WTC11 (cell line): Measurements from ENCODE around the gene IL12RB2. TPM values are rescaled to one million over a fixed set of nuclear protein-coding genes. Genes with fewer than 3 reads are reported as not detected.

Experiments used
- ATAC-seq: fragments of 200-7000 bp; cut with Tn5 transposase; 2 replicates; pipeline ENCODE4 v1.10.0; 2021; ENCODE audit warnings: mild to moderate bottlenecking, moderate library complexity
- CTCF ChIA-PET: fragments of 300-600 bp; sonication (Branson Sonifier 250); formaldehyde crosslinking; loops from one replicate; lab custom pipeline; 2021; ENCODE audit warnings: antibody characterized with exemption; lab: Charles Lee
- POLR2A ChIA-PET: fragments of 350-600 bp; sonication (Branson Sonifier 250); formaldehyde crosslinking; loops from one replicate; lab custom pipeline; 2021; ENCODE audit warnings: antibody characterized with exemption; lab: Charles Lee
- DNase-seq: peaks from one replicate; pipeline ENCODE4 v3.0.0; 2021; ENCODE audit warnings: low spot score
- H3K27ac Mint-ChIP-seq: 2 replicates; pipeline ENCODE4 v1.8.0; 2021; ENCODE audit warnings: mixed read lengths
- H3K27me3 Mint-ChIP-seq: 2 replicates; pipeline ENCODE4 v1.8.0; 2021; ENCODE audit warnings: low read depth, mild to moderate bottlenecking, moderate library complexity, mixed read lengths
- H3K36me3 Mint-ChIP-seq: 2 replicates; pipeline ENCODE4 v1.8.0; 2021; ENCODE audit warnings: mixed read lengths
- H3K4me1 Mint-ChIP-seq: 2 replicates; pipeline ENCODE4 v1.8.0; 2022; ENCODE audit warnings: mixed read lengths
- H3K4me3 Mint-ChIP-seq: 2 replicates; pipeline ENCODE4 v1.8.0; 2021; ENCODE audit warnings: mild to moderate bottlenecking, moderate library complexity, mixed read lengths
- H3K9me3 Mint-ChIP-seq: 2 replicates; pipeline ENCODE4 v1.8.0; 2021; ENCODE audit warnings: mixed read lengths
- EMX1 ChIP-seq: fragments of 250-450 bp; sonication (Bioruptor Pico); IDR thresholded peaks from 2 replicates; pipeline ENCODE4 v1.8.0; 2021; ENCODE audit warnings: mild to moderate bottlenecking
- ESRRA ChIP-seq: sonication (generic); formaldehyde crosslinking; IDR thresholded peaks from 2 replicates; pipeline ENCODE4 v1.8.1; 2022; ENCODE audit warnings: mild to moderate bottlenecking, missing genetic modification reagents, borderline replicate concordance
- ETV6 ChIP-seq: sonication (generic); formaldehyde crosslinking; IDR thresholded peaks from 2 replicates; pipeline ENCODE4 v1.8.1; 2022; ENCODE audit warnings: mild to moderate bottlenecking, missing genetic modification reagents
- FOXJ3 ChIP-seq: sonication (generic); formaldehyde crosslinking; IDR thresholded peaks from 2 replicates; pipeline ENCODE4 v1.9.0; 2021; ENCODE audit warnings: missing genetic modification reagents, mild to moderate bottlenecking, borderline replicate concordance
- FOXK1 ChIP-seq: sonication (generic); formaldehyde crosslinking; IDR thresholded peaks from 2 replicates; pipeline ENCODE4 v1.8.0; 2022; ENCODE audit warnings: mild to moderate bottlenecking, moderate library complexity, missing genetic modification reagents
- GABPB1 ChIP-seq: sonication (generic); formaldehyde crosslinking; IDR thresholded peaks from 2 replicates; pipeline ENCODE4 v1.8.1; 2023; ENCODE audit warnings: mild to moderate bottlenecking, missing genetic modification reagents
- HMGA2 ChIP-seq: fragments of 250-450 bp; sonication (Bioruptor Pico); IDR thresholded peaks from 2 replicates; pipeline ENCODE4 v1.4.0; 2021; ENCODE audit warnings: mild to moderate bottlenecking, moderate library complexity
- IRF2 ChIP-seq: sonication (generic); formaldehyde crosslinking; IDR thresholded peaks from 2 replicates; pipeline ENCODE4 v1.8.0; 2022; ENCODE audit warnings: low read depth, missing genetic modification reagents, borderline replicate concordance
- NFATC4 ChIP-seq: fragments of 250-450 bp; sonication (Bioruptor Pico); IDR thresholded peaks from 2 replicates; pipeline ENCODE4 v1.9.0; 2021; ENCODE audit warnings: mild to moderate bottlenecking
- NFE2L1 ChIP-seq: sonication (generic); formaldehyde crosslinking; IDR thresholded peaks from 2 replicates; pipeline ENCODE4 v1.8.1; 2023; ENCODE audit warnings: missing genetic modification reagents
- NR1H2 ChIP-seq: sonication (generic); formaldehyde crosslinking; IDR thresholded peaks from 2 replicates; pipeline ENCODE4 v1.9.0; 2021; ENCODE audit warnings: mild to moderate bottlenecking, moderate library complexity, missing genetic modification reagents
- NR2C2 ChIP-seq: sonication (generic); formaldehyde crosslinking; IDR thresholded peaks from 2 replicates; pipeline ENCODE4 v1.8.0; 2022; ENCODE audit warnings: mild to moderate bottlenecking, missing genetic modification reagents
- NR3C1 ChIP-seq: sonication (generic); formaldehyde crosslinking; conservative IDR thresholded peaks from 2 replicates; pipeline ENCODE4 v1.8.1; 2023; ENCODE audit warnings: low read depth, mild to moderate bottlenecking, missing genetic modification reagents
- OVOL2 ChIP-seq: fragments of 250-450 bp; sonication (Bioruptor Pico); IDR thresholded peaks from 2 replicates; pipeline ENCODE4 v1.9.0; 2021; ENCODE audit warnings: mild to moderate bottlenecking, borderline replicate concordance
- SOX15 ChIP-seq: fragments of 250-450 bp; sonication (Bioruptor Pico); IDR thresholded peaks from 2 replicates; pipeline ENCODE4 v1.9.0; 2021; ENCODE audit warnings: mild to moderate bottlenecking
- SP1 ChIP-seq: sonication (generic); formaldehyde crosslinking; conservative IDR thresholded peaks from 2 replicates; pipeline ENCODE4 v1.8.1; 2022; ENCODE audit warnings: missing genetic modification reagents
- TCF7 ChIP-seq: sonication (generic); formaldehyde crosslinking; IDR thresholded peaks from 2 replicates; pipeline ENCODE4 v1.8.0; 2022; ENCODE audit warnings: mild to moderate bottlenecking, low read depth, missing genetic modification reagents, moderate library complexity
- TEAD1 ChIP-seq: sonication (generic); formaldehyde crosslinking; IDR thresholded peaks from 2 replicates; pipeline ENCODE4 v1.8.0; 2022; ENCODE audit warnings: mild to moderate bottlenecking, missing genetic modification reagents
- ZBTB21 ChIP-seq: sonication (generic); formaldehyde crosslinking; IDR thresholded peaks from 2 replicates; pipeline ENCODE4 v1.8.1; 2023; ENCODE audit warnings: mild to moderate bottlenecking, missing genetic modification reagents, borderline replicate concordance
- ZNF138 ChIP-seq: sonication (generic); formaldehyde crosslinking; conservative IDR thresholded peaks from 2 replicates; pipeline ENCODE4 v1.8.1; 2022; ENCODE audit warnings: mild to moderate bottlenecking, moderate library complexity, missing genetic modification reagents
- ZNF263 ChIP-seq: sonication (generic); formaldehyde crosslinking; IDR thresholded peaks from 2 replicates; pipeline ENCODE4 v1.8.1; 2022; ENCODE audit warnings: low read depth, mild to moderate bottlenecking, moderate library complexity, missing genetic modification reagents
- ZNF317 ChIP-seq: sonication (generic); formaldehyde crosslinking; IDR thresholded peaks from 2 replicates; pipeline ENCODE4 v1.8.1; 2023; ENCODE audit warnings: low read depth, mild to moderate bottlenecking, moderate library complexity, missing genetic modification reagents, borderline replicate concordance
- ZNF423 ChIP-seq: fragments of 250-450 bp; sonication (Bioruptor Pico); IDR thresholded peaks from 2 replicates; pipeline ENCODE4 v2.1.2; 2022; ENCODE audit warnings: mild to moderate bottlenecking, moderate library complexity
- total RNA-seq: library from RNA; stranded (reverse); gene quantifications from 3 replicates; pipeline ENCODE4 v1.2.3, GENCODE V29; 2021
- TF ChIP-seq, protein P1 (sequence below): sonication (generic); formaldehyde crosslinking; IDR thresholded peaks from 2 replicates; pipeline ENCODE4 v1.8.1; 2022; ENCODE audit warnings: mild to moderate bottlenecking, missing genetic modification reagents, moderate library complexity, borderline replicate concordance
- TF ChIP-seq, protein P2 (sequence below): sonication (generic); formaldehyde crosslinking; IDR thresholded peaks from 2 replicates; pipeline ENCODE4 v1.8.0; 2022; ENCODE audit warnings: missing genetic modification reagents
- TF ChIP-seq, protein P3 (sequence below): sonication (generic); formaldehyde crosslinking; IDR thresholded peaks from 2 replicates; pipeline ENCODE4 v1.8.0; 2022; ENCODE audit warnings: mild to moderate bottlenecking, missing genetic modification reagents
- TF ChIP-seq, protein P4 (sequence below): sonication (generic); formaldehyde crosslinking; IDR thresholded peaks from 2 replicates; pipeline ENCODE4 v1.8.0; 2023; ENCODE audit warnings: missing genetic modification reagents
- TF ChIP-seq, protein P5 (sequence below): sonication (generic); formaldehyde crosslinking; IDR thresholded peaks from 2 replicates; pipeline ENCODE4 v1.8.1; 2023; ENCODE audit warnings: mild to moderate bottlenecking, moderate library complexity, missing genetic modification reagents
- TF ChIP-seq, protein P6 (sequence below): sonication (generic); formaldehyde crosslinking; conservative IDR thresholded peaks from 2 replicates; pipeline ENCODE4 v1.8.1; 2022; ENCODE audit warnings: mild to moderate bottlenecking, missing genetic modification reagents
- TF ChIP-seq, protein P7 (sequence below): sonication (generic); formaldehyde crosslinking; IDR thresholded peaks from 2 replicates; pipeline ENCODE4 v1.8.1; 2023; ENCODE audit warnings: mild to moderate bottlenecking, missing genetic modification reagents, moderate library complexity

The IL12RB2 gene
- total RNA-seq, 1 experiment from 2014 or later = 0.81 TPM

DNA sequence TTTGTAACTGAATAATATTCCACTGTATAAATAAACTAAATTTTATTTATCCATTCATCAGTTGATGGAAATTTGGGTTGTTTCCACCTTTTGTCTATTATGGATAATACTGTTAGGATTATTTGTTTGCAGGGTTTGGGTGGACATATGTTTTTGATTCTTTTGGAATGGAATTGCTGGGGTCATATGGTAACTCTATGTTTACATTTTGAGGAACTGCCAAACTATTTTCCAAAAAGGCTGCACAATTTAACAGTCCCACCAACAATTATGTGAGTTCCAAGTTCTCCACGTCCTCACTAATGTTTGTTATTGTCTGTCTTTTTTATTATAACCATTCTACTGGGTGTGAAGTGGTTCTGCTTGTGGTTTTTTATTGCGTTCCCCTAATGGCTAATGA is 126.8 kb downstream of the IL12RB2 start:
- Mint-ChIP-seq H3K9me3 (no peaks in the 10 kb centered on the region), H3K4me3 (no peak overlapping the region), H3K27ac (no peak overlapping the region), H3K4me1 (peaks cover 19% of the 10 kb centered on the region), H3K36me3 (peaks cover 8% of the 10 kb centered on the region), H3K27me3 (no peaks in the 10 kb centered on the region)
- DNase-seq = no peak
- no peak for TF ChIP-seq GABPB1 (CRISPR knock-in tag)
- no peak for TF ChIP-seq ZBTB21 (CRISPR knock-in tag)
- no peak for TF ChIP-seq TCF7
- no peak for TF ChIP-seq FOXJ3 (CRISPR knock-in tag)
- TF ChIP-seq IRF2 = no peak
- TF ChIP-seq, protein P1, sequence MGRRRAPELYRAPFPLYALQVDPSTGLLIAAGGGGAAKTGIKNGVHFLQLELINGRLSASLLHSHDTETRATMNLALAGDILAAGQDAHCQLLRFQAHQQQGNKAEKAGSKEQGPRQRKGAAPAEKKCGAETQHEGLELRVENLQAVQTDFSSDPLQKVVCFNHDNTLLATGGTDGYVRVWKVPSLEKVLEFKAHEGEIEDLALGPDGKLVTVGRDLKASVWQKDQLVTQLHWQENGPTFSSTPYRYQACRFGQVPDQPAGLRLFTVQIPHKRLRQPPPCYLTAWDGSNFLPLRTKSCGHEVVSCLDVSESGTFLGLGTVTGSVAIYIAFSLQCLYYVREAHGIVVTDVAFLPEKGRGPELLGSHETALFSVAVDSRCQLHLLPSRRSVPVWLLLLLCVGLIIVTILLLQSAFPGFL = no peak
- no peak for TF ChIP-seq OVOL2 (CRISPR knock-in tag)
- no peak for TF ChIP-seq NFE2L1 (CRISPR knock-in tag)
- TF ChIP-seq, protein P2, sequence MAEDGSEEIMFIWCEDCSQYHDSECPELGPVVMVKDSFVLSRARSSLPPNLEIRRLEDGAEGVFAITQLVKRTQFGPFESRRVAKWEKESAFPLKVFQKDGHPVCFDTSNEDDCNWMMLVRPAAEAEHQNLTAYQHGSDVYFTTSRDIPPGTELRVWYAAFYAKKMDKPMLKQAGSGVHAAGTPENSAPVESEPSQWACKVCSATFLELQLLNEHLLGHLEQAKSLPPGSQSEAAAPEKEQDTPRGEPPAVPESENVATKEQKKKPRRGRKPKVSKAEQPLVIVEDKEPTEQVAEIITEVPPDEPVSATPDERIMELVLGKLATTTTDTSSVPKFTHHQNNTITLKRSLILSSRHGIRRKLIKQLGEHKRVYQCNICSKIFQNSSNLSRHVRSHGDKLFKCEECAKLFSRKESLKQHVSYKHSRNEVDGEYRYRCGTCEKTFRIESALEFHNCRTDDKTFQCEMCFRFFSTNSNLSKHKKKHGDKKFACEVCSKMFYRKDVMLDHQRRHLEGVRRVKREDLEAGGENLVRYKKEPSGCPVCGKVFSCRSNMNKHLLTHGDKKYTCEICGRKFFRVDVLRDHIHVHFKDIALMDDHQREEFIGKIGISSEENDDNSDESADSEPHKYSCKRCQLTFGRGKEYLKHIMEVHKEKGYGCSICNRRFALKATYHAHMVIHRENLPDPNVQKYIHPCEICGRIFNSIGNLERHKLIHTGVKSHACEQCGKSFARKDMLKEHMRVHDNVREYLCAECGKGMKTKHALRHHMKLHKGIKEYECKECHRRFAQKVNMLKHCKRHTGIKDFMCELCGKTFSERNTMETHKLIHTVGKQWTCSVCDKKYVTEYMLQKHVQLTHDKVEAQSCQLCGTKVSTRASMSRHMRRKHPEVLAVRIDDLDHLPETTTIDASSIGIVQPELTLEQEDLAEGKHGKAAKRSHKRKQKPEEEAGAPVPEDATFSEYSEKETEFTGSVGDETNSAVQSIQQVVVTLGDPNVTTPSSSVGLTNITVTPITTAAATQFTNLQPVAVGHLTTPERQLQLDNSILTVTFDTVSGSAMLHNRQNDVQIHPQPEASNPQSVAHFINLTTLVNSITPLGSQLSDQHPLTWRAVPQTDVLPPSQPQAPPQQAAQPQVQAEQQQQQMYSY (CRISPR knock-in tag) = no peak
- TF ChIP-seq, protein P3, sequence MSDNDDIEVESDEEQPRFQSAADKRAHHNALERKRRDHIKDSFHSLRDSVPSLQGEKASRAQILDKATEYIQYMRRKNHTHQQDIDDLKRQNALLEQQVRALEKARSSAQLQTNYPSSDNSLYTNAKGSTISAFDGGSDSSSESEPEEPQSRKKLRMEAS (CRISPR knock-in tag) = no peak
- no peak for TF ChIP-seq NR3C1 (CRISPR knock-in tag)
- no peak for TF ChIP-seq NR2C2
- TF ChIP-seq TEAD1 (CRISPR knock-in tag) = no peak
- TF ChIP-seq ZNF263 (CRISPR knock-in tag) = no peak
- TF ChIP-seq, protein P4, sequence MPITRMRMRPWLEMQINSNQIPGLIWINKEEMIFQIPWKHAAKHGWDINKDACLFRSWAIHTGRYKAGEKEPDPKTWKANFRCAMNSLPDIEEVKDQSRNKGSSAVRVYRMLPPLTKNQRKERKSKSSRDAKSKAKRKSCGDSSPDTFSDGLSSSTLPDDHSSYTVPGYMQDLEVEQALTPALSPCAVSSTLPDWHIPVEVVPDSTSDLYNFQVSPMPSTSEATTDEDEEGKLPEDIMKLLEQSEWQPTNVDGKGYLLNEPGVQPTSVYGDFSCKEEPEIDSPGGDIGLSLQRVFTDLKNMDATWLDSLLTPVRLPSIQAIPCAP (CRISPR knock-in tag) = no peak
- TF ChIP-seq, protein P5, sequence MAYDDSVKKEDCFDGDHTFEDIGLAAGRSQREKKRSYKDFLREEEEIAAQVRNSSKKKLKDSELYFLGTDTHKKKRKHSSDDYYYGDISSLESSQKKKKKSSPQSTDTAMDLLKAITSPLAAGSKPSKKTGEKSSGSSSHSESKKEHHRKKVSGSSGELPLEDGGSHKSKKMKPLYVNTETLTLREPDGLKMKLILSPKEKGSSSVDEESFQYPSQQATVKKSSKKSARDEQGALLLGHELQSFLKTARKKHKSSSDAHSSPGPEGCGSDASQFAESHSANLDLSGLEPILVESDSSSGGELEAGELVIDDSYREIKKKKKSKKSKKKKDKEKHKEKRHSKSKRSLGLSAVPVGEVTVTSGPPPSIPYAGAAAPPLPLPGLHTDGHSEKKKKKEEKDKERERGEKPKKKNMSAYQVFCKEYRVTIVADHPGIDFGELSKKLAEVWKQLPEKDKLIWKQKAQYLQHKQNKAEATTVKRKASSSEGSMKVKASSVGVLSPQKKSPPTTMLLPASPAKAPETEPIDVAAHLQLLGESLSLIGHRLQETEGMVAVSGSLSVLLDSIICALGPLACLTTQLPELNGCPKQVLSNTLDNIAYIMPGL = no peak
- no peak for TF ChIP-seq NR1H2
- no peak for TF ChIP-seq SP1 (CRISPR knock-in tag)
- TF ChIP-seq NFATC4 (CRISPR knock-in tag) = no peak
- no peak for TF ChIP-seq ZNF317 (CRISPR knock-in tag)
- ChIA-PET CTCF (no interaction called here), POLR2A (no interaction called here)
- ATAC-seq = no peak

DNA sequence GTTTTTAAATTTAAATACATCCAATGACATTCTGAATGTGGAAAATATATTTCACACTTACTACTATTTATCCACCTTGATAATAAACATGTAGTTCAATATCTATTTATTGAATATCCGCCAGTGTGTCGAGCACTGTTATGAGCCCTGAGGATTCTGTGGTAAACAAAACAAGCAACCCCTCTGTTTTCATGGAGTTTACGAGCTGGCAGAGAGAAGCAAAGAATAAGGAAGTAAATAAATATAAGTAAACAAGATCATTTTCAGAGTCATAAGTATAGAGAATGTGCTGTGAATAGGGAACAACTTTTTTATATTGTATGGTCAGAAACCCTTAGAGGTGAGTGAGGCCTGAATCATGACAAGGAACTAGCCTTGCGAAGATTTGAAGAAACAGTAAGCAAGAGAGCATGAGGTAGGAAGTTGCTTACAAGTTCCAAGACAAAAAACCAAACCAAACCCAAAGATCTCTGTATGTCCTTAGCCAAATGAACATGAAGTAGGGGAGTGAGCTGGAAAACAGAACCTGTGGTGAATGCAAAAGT is 128.9 kb downstream of the IL12RB2 start:
- ChIA-PET POLR2A (no interaction called here), CTCF (interaction anchor here (1.9 kb wide), 1 partner anchor 64 kb away, joined by 8 read pairs; no protein-coding TSS in a partner anchor)
- H3K27me3 Mint-ChIP-seq = no peaks in the 10 kb centered on the region
- DNase-seq (no peak), ATAC-seq (no peak)
- H3K4me3 Mint-ChIP-seq = no peak overlapping the region
- H3K36me3 Mint-ChIP-seq = no peaks in the 10 kb centered on the region
- H3K27ac Mint-ChIP-seq = no peak overlapping the region
- peaks cover 19% of the 10 kb centered on the region for H3K4me1 Mint-ChIP-seq
- no peaks in the 10 kb centered on the region for H3K9me3 Mint-ChIP-seq
- TF ChIP-seq ESRRA (no peak), SOX15 (CRISPR knock-in tag) (no peak), ZNF423 (CRISPR knock-in tag) (no peak), ZNF138 (CRISPR knock-in tag) (no peak), EMX1 (CRISPR knock-in tag) (no peak), NFE2L1 (CRISPR knock-in tag) (no peak), SP1 (CRISPR knock-in tag) (no peak), FOXJ3 (CRISPR knock-in tag) (no peak), ETV6 (CRISPR knock-in tag) (no peak), ZBTB21 (CRISPR knock-in tag) (no peak), HMGA2 (CRISPR knock-in tag) (no peak), FOXK1 (CRISPR knock-in tag) (no peak)
- TF ChIP-seq, protein P6, sequence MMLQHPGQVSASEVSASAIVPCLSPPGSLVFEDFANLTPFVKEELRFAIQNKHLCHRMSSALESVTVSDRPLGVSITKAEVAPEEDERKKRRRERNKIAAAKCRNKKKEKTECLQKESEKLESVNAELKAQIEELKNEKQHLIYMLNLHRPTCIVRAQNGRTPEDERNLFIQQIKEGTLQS (CRISPR knock-in tag) = no peak
- TF ChIP-seq, protein P7, sequence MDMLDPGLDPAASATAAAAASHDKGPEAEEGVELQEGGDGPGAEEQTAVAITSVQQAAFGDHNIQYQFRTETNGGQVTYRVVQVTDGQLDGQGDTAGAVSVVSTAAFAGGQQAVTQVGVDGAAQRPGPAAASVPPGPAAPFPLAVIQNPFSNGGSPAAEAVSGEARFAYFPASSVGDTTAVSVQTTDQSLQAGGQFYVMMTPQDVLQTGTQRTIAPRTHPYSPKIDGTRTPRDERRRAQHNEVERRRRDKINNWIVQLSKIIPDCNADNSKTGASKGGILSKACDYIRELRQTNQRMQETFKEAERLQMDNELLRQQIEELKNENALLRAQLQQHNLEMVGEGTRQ = no peak
